DMS153 treated with DMSO at 0.1 percent for 48 hours (cell line): ENCODE data around the gene ARHGEF26.

Source experiments
- DNase-seq: peaks from one replicate; lab custom pipeline; 2025; ENCODE audit not compliant: unreplicated experiment; lab: John Stamatoyannopoulos, UW

ARHGEF26 gene

DNA sequence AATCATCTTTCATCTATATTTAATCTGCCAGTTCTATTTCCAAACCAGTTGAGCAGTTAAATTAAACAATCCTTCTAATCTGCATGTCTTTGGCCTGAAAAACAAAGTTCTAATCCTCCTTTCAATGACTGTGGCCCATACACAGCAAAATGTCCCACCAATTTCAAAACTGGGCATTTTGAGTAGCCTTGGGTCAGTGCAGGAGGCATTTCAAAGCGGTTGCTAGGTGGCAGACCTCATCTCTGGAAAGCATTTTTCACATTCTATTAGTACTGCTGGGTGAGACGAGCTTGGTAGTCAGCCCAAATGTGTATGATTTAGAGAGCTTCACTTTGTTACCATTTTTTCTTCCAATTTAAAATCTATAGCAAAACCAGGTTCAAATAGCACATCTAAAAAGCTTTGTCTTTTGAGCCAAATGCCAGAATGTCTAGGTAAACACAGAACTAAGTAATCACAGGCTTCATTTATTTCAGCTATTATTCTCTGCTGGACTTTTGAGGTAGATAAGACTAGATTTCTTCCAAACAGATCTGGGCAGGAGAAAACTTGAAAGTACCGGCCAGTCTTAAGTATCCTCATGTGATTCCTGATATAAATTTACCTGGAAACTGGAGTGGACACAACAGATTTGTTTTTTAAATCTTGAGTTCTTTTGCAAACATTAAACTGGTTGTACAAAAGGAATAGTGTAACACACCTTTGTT lies 8.9 kb upstream of the ARHGEF26 start:
- no peak for DNase-seq

DNA sequence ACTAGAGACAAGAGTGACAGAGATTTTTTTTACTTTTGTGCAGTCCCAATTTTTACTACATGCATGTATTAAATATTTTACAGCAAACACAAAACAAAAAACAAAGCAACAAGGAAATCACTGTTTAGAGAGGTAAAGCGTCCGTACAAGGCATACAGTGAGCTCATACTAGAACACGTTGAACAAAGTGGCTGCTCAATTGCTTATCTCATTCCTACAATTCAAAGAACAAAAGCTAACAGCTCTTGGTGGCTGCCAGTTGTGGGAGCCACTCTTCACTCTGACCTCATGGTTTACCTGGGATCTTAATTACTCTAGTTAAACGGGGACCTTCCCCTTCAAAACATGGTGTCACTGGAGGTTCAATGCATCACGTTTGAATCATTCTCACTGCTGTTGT lies 7.6 kb upstream of the ARHGEF26 start:
- DNase-seq = no peak

DNA sequence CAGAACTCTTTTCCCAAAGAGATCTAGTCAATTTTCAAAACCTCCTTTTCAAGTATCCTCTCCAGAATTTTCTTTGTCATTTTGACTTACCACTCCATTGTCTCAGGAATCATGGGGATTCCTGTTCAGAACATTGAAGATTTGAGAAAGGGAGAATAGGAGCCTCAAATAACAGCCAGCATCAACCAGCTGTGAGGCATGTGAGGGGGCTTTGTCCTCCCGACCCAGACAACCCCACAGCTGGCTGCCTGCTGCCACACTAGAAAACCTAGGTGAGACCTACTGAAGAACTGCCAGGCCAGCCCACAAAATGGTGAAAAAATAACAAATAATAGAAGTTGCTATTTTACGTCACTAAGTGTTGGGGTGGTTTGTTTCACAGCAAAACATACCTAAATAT lies 5.9 kb upstream of the ARHGEF26 start:
- no peak for DNase-seq

DNA sequence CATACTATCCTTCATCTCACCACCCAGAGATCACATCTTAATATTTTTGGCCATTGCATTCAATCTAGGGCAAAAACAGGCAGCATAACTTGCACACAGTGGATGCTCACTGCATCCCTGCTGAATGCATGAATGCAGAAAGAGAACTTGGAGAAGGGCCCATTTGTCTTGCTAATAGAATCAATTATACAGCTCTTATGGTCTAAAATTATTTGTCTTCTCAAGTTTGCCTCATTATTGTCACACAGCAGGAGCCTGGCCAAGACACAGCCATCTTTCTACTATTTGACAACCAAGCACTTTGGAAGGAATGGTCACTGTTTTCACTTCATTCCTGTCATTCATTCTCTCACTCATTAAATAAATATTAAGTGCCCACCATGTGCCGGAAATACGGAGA lies 1.2 kb upstream of the ARHGEF26 start:
- DNase-seq = no peak

DNA sequence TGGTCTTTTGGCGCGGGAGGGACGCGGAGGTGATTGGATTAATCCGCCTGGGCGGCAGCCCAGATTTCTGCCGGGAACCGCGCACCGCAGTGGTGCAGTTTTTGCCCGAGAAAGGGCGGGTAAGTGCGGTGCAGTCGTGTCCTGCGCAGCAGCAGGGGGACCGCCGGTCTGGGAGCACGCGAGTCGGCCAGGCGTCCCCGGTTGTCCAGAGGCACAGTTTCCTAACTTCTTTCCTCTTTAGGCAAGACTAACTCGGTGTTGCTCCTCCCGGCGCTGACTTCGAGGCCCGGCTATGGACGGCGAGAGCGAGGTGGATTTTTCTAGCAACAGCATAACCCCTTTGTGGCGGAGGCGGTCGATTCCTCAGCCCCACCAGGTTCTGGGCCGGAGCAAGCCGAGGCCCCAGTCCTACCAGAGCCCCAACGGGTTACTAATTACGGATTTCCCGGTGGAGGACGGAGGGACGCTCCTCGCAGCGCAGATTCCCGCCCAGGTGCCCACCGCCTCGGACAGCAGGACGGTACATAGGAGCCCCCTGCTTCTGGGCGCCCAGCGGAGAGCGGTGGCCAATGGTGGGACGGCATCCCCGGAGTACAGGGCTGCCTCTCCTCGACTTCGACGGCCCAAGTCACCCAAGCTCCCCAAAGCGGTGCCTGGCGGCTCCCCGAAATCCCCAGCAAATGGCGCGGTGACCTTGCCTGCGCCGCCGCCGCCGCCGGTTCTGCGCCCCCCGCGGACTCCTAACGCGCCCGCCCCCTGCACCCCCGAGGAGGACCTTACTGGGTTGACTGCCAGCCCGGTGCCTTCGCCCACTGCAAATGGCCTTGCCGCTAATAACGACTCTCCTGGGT lies 736 bp downstream of the ARHGEF26 start:
- DNase-seq = no peak

DNA sequence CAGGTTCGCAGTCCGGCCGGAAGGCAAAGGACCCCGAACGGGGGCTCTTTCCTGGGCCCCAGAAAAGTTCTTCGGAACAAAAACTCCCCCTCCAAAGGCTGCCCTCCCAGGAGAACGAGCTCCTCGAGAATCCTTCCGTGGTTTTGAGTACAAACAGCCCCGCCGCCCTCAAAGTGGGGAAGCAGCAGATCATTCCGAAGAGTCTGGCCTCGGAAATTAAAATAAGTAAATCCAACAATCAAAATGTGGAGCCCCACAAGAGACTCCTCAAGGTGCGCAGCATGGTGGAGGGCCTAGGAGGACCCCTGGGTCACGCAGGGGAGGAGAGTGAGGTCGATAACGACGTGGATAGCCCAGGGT lies 1.3 kb downstream of the ARHGEF26 start:
- no peak for DNase-seq

DNA sequence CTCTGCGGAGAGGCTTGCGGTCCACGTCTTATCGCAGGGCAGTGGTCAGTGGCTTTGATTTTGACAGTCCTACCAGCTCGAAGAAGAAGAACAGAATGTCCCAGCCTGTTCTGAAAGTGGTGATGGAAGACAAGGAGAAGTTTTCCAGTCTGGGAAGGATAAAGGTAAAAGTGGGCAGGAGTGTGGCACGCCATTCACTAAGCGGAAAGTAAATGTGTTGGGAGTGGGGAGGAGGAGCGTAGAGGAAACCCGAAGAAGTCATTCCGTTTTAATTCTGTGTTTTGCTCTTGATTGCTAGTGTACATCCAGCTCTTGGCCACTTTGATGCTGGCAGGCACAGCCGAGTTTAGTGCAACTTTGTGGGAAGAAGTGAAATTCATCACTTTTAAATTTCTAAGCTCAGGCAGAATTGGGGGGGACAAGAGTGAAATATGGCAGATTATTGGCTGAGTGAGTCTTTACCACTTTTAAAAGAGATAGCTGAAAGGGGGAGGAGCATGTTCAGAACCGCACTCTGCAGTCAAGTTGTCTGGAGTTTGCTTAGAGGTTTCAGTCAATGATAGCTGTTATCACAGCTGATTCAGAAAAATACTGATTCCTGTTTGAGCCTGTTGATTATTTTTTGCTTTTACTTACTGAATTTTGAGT lies 1.8 kb downstream of the ARHGEF26 start:
- no peak for DNase-seq

DNA sequence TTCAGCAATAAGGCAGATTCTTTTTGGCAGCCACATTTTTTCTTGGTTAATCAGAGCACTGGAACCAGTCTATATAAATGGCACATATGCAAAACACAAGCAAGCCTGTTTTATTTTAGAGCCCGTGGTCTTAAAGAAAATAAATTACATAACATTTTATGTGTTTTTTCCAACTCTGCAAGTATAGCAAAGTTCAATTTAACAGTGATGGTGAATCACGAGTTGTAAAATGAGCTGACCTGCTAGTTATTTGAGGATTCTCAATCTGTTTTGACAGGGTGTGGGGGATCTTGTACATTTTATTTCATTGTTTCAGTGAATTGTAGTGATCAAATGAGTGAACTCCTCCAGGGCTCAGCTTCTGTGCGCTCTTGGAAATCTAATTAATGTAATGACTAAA lies 2.7 kb downstream of the ARHGEF26 start:
- DNase-seq = no peak

DNA sequence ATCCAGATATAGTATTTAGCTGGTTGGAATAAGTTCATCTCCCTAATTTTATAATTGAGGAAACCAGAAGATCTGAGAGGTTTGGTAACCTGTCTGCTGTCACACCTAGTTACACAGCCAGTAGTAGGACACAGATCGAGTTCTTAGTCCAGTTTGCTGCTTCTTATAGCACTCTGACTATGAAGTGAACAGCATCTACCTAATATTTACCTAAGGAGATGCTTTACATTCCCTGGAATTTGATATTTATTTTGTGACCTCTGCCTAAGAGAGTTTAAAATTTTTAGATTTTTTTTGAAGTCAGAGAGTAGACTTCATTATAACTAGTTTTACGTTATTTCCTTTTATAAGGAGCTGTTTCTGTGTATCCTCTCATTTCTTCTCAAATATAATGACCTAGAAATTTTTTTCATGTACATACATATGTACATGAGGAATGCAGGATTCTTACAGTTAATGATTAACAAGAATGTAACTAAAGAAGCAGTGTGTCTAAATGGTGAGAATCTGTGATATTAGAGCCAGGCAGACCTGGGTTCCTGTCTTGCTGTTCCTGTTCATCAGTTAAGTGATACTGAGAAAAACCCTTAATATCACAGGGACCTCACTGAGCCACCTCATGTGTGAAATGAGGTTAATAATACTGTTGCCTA lies 4.3 kb downstream of the ARHGEF26 start:
- DNase-seq = no peak

DNA sequence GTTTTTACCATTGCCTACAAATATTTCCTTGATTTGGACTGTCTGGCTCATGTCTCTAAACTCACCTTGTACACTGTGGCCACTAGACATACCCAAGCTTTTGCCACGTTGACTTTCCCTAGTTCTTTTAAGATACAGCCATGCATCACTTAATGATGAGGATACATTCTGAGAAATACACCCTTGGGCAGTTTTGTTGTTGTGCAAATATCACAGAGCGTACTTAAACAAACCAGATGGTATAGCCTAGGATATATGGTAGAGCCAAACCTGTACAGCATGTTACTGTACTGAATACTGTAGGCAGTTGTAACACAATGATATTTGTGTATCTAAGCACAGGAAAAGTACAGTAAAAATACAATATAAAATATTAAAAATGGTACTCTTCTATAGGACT lies 5.5 kb downstream of the ARHGEF26 start:
- DNase-seq = no peak

DNA sequence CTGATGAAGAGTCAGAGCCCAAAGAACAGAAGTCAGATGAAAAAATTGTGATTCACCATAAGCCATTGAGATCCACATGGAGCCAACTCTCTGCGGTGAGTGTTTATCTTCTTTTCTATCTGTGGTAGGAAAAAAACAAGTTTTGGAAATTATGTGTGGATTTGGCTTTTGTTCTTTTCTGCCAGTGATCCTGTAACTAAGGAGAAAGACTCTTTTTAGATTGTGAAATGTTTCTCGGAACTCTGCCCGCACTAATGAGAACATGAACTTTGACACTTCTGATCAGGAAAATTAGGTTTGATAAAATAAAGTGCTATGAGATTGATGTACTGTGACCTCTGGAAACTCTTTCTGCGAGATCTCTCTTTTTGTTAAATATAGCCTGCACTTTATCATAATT lies 8.4 kb downstream of the ARHGEF26 start:
- DNase-seq = no peak

DNA sequence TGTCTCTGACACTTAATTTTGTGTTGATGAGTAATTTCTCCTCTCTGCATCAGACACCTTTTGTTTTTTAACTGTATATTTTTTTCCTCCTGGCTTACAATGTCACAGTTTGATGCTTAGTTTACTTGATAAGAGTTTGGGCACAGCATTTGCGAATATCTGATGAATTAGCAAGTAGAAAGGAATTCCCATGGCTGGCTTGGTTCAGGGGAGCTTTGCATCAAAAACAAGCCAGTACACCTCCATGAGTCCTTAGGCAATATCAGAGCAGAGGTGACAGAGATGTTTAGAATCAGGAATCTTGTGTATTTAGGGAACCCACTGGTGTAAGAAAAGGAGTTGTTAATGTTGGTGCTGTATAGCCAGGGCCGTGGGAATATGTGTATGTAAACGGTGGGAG lies 9.3 kb downstream of the ARHGEF26 start:
- no peak for DNase-seq

DNA sequence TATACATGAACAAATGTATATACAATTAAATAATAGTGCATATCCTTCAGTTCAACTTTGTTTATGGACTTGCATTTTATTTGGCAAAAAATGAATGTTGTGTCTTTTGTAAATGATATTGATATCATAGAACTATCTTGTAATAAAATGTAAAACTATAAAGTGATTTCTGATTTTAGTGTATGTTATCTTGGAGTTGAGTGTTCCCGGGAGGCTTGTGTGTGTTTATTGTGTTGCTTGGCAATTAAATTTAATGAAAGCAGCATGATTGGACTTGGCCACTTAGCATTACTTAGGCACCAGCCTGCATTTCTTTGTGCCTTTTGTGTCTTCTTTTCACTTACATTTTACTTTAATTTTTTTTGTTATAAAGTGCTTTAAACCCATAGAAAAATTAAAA lies 10.6 kb downstream of the ARHGEF26 start:
- DNase-seq = no peak

DNA sequence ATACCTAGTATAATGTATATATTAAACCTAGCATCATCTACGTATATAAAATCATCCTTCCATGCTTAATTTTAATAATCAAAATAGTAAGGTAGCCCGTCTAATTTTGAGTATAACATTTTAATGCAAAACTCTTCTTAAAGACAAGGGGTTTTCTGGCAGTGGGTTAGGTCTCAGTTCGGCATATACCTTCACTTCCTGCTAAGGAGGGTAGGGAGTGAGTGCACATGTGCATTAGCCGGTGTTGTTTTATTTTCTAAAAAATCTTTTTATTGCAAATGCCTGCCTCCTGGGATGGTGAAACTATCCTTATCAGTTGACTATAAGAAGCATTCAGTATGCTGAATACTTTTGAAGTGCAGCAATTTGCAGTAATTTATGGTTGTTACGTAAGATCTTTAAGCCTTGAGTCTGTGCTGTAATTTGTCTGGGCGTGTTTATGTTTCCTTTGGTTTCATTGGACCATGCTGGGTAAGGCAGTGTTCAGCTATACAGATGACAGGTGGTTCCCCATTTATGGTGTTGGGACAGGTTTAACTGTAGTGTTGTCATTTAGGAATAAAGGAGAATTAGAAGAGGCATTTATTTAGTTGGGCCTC lies 11.7 kb downstream of the ARHGEF26 start:
- DNase-seq = no peak

DNA sequence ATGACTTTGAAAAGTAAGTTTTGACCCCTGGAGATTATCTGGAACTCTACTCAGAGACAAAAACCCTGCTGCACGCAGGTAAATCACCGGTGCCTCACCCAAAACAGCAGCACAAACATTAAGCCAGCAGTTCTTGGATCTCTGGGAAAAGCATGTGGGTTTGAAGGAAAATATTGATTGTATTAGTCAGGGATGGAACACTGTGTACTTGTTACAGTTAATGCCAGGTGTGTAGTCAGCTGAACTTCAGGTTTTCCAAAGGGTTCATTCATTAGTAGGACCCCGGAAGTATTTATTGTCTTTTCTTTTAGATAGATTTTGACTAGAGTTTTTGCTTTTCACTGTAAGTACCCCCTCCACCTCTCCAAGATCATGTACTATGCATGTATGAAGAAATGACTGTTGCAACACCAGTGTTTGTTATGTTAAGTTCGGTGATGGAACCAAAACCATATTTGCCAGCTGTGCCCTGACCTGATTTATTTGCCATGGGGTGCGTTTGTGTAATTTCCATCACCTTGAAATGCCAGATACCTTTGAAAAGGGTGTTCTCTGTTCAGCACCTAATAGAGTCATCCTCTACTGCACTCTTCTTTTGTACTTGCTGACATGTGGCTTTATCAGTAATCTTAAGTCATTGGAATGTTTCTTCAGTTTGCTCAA lies 14.5 kb downstream of the ARHGEF26 start:
- DNase-seq = no peak

DNA sequence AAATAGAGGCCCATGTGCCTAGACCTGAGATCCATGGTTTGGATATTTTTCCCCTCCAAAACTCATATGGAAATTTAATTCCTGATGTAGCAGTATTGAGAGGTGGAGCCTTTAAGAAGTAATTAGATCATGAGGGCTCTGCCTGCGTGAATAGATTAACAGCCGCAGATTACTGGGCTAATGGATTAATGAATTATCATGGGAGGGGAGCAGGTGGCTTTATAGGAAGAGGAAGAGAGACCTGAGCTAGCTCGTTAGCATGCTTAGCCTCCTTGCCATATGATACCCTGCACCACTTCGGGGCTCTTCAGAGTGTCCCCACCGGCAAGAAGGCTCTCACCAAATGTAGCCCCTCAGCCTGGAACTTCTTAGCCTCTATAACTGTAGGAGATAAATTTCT lies 15.8 kb downstream of the ARHGEF26 start:
- no peak for DNase-seq

DNA sequence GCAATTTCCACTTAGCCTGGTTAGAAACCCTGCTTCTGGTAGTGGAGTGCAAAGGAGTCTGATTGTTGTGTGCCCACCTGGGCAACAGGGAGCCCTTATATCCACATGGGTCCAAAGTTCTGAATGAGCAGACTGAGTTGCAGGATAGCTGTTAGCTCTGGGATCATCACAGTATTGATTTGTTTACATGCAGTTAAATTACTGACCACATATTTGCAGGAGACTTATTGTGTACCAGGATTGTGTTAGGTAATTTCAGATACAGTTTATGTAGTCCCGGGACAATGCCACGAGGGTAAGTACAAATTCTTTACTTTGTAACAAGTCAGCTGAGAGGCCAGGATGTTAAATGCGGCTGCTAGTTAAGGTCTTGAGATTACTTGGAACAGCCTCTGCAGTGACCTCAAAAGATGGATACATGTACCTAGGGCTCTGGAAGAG lies 18.8 kb downstream of the ARHGEF26 start:
- DNase-seq = no peak

DNA sequence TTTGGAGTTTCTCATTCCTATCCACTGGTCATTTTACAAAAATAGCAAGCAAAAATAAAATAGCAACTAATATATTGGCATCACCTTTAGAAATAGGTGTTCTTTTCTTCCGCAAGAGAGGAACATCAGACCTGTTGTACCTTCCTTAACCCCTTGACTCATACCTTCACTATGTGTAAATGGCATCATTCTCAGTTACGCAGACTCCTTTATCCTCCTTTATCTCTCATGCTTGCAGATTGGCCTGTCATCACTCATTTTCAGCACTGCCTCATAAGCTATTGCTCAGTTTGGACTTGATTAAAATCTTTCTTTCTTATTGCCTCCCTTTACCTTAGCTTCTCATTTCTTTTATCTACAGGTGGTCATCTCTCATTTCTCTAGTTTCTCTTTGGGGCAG lies 21.4 kb downstream of the ARHGEF26 start:
- DNase-seq = no peak

DNA sequence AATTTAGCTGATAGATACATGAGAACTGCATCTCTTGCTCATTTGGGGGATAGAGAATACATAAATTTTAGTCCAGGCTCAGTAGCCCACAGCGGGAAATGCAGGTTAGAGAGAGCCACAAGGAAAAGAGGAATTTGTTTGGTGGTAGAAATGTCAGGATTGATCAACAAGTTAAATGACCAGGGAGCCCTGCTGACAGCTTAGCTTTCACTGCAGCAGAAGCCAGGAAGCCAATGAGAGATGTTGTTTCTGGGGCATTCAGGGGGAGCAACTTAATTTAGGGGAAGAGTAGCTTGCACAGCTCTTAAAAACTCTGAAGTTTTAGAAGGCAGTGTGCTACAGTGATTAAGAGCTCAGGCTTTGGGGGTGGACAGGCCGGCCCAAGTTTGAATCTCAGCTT lies 22.7 kb downstream of the ARHGEF26 start:
- no peak for DNase-seq

DNA sequence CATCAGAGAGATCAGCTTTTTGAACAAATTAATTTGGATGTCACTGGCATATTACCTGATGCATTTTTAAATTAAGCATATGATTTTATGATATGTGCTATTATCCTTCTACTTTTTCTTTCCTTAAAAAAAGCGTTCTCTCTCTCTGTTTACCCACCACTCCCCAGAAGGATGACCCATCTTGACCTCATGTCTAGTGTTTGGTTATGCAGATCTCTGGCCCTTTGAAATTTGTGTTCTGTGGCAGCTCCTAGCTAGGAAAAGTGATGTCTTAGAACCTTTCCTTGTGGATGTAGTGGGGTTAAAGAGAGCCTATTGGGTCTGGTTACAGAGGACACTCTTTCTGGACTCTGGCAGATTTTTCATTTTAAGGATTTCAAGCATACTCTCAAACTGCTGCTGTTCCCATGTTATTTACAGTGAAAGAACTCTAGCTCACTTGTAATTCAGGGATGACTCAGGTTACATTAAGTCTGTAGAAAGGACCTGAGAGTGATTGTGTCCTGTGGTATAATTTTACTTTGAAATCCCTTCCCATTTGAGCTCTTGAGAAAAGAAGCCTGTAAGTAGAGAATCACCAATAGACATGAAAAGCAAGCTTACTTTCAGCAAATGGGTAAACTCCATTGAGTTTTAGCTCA lies 23.8 kb downstream of the ARHGEF26 start:
- DNase-seq = no peak
